GM21367 (cell line): ENCODE data around the gene GPC4.
"Not testable (repeated sequence)": the region's sequence is repeated elsewhere in the genome, so short reads cannot be mapped to it uniquely, and the experiment has no call there.

Source experiments
- ATAC-seq: cut with Tn5 transposase; IDR thresholded peaks from one replicate; pipeline ENCODE4 v1.9.1; 2021; ENCODE audit not compliant: unreplicated experiment

The GPC4 gene

DNA sequence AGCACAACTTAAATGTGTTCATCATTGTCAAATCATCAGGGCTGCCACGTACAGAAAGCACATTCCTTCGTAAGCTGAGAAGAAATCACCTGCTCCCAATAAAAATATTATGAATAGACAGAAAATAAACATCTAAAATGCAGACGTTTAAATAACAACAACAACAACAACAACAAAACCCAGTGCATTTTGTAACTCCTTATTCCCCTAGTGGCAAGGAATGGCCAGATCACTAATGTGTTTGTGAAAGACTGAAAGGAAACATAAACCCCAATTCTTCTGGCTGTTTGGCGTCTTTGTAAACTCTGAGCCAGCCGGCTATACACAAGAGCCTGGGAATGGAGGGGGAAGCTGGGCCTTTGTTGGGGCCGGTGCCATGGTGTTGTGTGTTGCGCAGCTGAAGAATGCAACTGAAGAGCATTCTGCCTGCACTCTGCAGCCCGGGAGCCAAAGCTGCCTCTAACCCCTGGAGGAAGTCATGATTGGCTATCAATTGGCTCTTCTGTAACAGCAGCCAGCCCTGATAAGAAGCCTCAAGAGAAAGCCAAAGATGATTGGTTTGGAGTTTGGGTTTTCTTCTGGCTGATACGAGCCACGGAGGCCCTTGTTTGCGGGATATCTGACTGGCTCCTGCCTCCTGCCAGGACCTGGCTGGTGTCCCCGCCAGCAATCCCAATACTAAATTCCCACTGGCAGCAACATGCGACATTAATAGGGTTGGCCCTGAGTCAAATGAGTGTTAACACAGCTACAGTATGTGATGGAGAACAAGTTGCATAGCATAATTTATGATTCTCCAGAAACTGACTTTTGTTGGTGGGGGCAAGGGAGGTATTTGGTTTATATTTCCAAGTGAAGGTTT, 107.4 kb downstream of the GPC4 start:
- ATAC-seq: no peak

DNA sequence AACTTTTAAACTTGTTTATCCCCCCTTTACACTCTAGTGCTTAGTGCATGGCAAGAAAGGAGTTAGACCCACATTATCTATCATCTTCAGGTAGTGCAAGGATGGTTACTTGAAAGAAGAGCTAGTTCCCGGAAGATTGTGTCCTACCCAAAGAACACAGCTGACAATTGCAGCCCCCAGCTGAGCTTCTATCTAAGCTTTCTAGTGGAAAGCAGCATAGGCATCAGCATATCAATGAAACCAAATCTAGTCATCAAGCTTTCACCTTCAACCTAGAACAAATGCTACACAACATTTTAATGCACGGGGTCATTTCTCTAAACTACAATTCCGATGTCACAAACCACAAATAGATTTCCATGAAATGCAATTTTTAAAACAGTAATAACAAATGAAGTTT, 108.2 kb downstream of the GPC4 start:
- no peak for ATAC-seq

GRCh38 chrX:133306316-133306715, 109.0 kb downstream of the GPC4 start:
- no peak for ATAC-seq

GRCh38 chrX:133305348-133305747, 109.9 kb downstream of the GPC4 start:
- no peak for ATAC-seq

DNA sequence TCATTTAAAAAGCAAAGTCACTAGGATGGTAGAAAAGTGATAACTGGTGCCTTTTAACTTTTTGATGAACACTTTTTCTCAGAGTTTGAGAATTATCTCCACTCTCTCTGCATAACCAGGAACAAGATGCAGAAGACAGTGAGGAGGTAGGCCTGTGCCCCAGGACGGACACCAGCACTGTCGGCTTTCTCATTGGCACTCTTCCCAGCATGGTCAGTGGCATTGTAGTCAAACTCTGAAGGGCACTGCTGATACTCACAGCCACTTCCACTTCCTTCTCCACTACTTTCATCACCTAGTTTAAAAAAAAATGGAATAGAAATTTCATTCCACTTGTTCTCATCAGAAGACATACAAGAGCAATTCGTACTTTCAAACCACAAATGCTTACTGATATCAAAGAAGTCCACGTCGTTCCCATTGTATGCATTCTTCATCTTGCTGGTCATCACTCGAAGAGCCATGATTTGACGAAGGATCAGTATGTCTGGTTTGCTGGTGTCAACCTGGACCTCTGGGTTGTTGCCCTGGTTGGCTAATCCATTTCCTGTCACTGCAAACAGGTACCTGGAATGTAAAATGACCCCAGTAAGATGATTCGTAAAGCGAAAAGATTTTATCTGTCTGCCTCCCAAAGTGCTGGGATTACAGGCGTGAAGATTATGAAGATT, 112.4 kb downstream of the GPC4 start:
- ATAC-seq: no peak

DNA sequence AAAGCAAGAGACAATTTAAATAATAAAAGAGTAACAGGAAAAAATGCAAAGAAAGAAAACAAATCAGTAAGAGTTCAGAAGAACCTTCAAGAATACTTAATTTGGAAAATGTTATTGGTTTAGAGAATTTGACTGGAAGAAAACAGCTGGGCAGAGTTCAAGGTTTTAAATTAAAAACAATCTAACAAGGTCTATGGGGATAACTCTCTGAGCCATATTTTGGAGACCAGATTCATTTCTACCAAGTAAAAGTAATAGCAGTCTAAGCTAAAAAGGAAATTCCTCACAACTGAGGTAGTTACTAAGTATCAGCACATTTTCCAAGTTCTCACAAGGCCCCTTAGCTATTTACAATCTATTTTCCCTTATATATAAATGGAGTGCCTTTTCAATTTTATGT, 114.7 kb downstream of the GPC4 start:
- no peak for ATAC-seq

DNA sequence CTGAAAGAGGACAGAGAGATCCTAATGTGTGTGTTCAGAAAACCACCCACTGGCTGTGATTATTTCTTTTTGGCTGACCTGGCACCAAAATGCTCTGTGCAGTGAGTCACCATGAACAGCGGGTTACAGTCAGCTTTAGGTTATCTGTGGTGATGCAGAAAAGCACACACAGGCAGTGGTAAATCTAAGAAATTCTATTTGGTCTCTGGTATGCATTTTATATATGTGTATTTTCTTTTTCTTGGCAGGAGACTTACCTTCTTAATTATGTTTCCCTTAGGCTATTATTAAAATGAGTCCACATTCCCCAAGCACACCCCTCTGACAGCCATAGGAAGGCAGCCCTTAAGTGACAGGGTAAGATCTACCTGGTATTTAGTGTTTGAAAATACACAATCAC, 118.0 kb downstream of the GPC4 start:
- no peak for ATAC-seq

DNA sequence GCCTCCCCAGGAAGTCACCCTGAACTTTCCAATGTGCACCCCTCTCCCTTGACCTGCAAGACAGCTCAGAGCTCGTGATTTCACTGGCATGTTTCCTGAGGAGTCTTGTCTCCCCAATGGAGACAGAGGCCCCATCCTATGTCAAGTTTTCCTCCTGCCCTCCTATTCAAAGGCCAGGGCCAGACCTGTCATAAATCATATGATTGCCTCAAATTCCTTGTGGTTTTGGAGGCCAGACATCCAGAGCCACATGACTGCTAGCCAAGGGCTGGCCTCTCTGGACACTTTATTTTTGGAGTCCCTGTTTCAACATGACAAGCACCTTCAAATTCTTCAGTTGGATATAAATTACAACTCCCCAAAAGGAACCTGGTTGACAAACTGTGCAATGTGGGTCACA, 121.2 kb downstream of the GPC4 start:
- no peak for ATAC-seq

- ATAC-seq: no peak
Observed at GRCh38 chrX:133290076-133290475, 125.2 kb downstream of the GPC4 start.

- no peak for ATAC-seq
Observed at GRCh38 chrX:133287860-133288259, 127.4 kb downstream of the GPC4 start.

DNA sequence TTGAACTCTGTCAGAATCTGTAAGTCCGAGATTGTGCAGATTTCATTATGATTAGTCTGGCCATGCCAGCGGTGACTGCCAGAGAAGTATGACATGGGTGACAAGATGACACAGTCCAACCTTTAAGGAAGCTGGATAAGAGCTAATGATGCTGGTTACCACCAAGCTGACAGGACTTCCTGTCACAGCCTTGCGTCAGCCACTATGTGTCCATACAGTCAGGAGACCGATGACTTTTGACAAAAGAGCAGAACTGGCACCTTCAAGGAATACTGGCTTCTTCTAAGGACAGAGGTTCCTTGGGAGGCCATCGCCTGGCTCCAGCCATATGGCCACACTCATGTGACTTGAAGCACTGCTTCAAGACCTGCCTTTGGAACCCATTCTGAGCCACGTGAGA, 129.9 kb downstream of the GPC4 start:
- no peak for ATAC-seq

GRCh38 chrX:133279112-133279730, 136.1 kb downstream of the GPC4 start:
- ATAC-seq: not testable (repeated sequence)

GRCh38 chrX:133273180-133273579, 142.1 kb downstream of the GPC4 start:
- no peak for ATAC-seq

DNA sequence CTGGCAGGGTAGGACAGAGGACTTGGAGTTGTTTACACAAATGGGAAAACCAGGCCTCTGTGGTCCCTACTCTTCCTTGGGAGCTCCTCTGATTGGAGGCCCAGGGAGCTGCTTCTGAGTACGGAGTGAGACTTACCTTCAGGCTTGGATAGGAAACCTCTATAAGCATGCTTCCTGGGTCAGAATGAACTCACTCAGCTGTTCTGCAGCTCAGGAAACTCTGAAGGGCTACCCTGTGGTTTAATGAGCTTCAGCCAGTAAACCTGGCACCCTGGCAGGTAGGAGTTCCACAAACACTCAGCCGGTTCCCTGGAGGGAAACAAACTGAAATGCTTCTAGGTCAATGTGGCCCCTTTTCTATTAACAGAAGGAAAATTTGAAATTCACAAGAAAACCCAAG, 146.1 kb downstream of the GPC4 start:
- no peak for ATAC-seq

DNA sequence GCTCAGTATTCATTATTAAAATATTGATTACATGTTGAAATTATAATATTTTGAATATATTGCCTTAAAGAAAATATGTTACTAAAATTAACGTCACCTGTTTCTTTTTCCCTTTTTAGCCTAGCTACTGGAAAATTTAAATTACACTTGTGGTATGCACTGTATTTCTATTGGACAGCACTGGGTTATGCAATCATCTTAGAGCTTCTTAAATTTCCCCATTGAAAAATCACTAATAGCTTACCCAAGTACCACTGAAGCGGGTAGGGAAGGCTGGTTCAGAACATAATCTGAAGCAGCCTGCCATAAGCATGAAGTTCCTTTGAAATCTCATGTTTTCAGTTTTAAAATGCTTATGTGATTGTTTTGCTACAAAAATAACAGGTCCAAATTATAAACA, 147.7 kb downstream of the GPC4 start:
- no peak for ATAC-seq

- ATAC-seq: no peak
Observed at GRCh38 chrX:133265331-133265730, 150.0 kb downstream of the GPC4 start.

- ATAC-seq: no peak
Observed at GRCh38 chrX:133258481-133258880, 156.8 kb downstream of the GPC4 start.

GRCh38 chrX:133254666-133255065, 160.6 kb downstream of the GPC4 start:
- no peak for ATAC-seq

- no peak for ATAC-seq
Observed at GRCh38 chrX:133251204-133251603, 164.1 kb downstream of the GPC4 start.

GRCh38 chrX:133250184-133251100, 164.8 kb downstream of the GPC4 start:
- no peak for ATAC-seq
